Body of pancreas (tissue), 4 donors: ENCODE results near the gene ITGB2.

Source experiments
- POLR2A ChIP-seq, 3 donors: fragments of 450-650 bp; IDR thresholded peaks; one replicate each; pipeline ENCODE4 v1.6.1; 2016; ENCODE audit warnings: antibody characterized with exemption in 3 of 3, mild to moderate bottlenecking in 2 of 3
- TF ChIP-seq, protein P1 (sequence below), 7 experiments: fragments of 450-650 bp in 4 of 7; fragments of 200-600 bp in 3 of 7; sonication (generic) in 3 of 7; IDR thresholded peaks; one replicate each; pipeline ENCODE4 v1.5.1; 2016 to 2019; ENCODE audit warnings: antibody characterized with exemption in 7 of 7

DNA sequence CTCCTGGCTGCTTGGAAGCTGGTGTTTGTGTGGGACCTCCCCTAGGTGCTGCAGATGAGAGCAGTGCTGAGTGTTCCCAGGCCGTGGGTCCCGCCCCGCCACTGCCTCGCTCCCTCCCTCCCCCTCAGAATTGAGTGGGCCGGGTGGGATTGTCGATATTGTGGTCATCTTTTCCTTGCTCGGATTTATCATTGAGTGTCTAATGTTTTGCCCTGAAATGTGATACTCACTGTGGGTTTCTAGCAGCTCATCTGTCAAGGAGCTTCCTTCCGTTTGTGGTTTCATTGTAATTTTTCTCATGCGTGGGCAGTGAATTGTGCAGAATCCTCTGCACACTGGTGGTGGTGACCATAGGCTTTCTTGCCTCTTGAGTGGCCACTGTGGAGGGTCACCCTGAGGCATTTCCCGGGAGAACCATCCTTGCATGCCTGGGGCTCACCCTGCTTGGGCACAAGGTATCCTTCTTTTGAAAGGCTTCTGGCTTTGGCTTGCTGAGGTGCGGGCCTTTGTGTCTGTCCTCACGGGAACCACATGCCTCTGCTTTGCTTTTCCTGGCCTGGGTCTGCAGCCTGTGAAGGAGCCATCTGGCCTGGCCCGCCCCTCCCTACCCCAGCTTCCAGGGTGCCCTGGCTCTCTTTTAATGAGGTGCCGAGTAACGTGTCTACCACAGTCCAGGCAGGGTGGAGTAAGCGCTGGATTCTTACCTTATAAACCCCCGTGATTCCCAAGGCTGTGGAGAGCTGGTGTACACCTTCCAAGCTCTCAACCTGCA, 44.7 kb upstream of the ITGB2 start:
- TF ChIP-seq, protein P1, sequence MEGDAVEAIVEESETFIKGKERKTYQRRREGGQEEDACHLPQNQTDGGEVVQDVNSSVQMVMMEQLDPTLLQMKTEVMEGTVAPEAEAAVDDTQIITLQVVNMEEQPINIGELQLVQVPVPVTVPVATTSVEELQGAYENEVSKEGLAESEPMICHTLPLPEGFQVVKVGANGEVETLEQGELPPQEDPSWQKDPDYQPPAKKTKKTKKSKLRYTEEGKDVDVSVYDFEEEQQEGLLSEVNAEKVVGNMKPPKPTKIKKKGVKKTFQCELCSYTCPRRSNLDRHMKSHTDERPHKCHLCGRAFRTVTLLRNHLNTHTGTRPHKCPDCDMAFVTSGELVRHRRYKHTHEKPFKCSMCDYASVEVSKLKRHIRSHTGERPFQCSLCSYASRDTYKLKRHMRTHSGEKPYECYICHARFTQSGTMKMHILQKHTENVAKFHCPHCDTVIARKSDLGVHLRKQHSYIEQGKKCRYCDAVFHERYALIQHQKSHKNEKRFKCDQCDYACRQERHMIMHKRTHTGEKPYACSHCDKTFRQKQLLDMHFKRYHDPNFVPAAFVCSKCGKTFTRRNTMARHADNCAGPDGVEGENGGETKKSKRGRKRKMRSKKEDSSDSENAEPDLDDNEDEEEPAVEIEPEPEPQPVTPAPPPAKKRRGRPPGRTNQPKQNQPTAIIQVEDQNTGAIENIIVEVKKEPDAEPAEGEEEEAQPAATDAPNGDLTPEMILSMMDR (IDR thresholded peaks at IDR 0.05): no peak
- TF ChIP-seq POLR2A (IDR thresholded peaks at IDR 0.05): no peak
